Gastrocnemius medialis (tissue), 4 donors: Measurements from ENCODE around the gene BLCAP. TPM values are rescaled to one million over a fixed set of nuclear protein-coding genes. Genes with fewer than 3 reads are reported as not detected.
A peak's percentile ranks its signal among the peaks of the same experiment; 100 is the strongest.

ENCODE experiments used
- ATAC-seq, 2 donors: fragments of 150-250 bp; one replicate each; pipeline ENCODE4 v1.9.1; 2016
- DNase-seq, 2 donors: peaks; one replicate each; pipeline ENCODE4 v3.0.0-alpha.2; 2019
- H3K27ac ChIP-seq, 4 donors: fragments of 200-600 bp; sonication (generic); 1 replicate in 1 of 4; 2 replicates in 3 of 4; pipeline ENCODE4 v1.5.1; 2016 to 2018; ENCODE audit warnings: mild to moderate bottlenecking in 2 of 4, moderate library complexity in 1 of 4
- H3K27me3 ChIP-seq, 3 donors: fragments of 200-600 bp; sonication (generic) in 2 of 3; 1 replicate in 1 of 3; 2 replicates in 2 of 3; pipeline versions ENCODE4 v1.5.1 to v1.6.0; 2016 to 2019; ENCODE audit warnings: mild to moderate bottlenecking in 1 of 3, moderate library complexity in 1 of 3
- H3K36me3 ChIP-seq, 2 donors: fragments of 200-600 bp; sonication (generic) in 1 of 2; one replicate each; pipeline ENCODE4 v1.5.1; 2017 to 2018
- H3K4me1 ChIP-seq, 2 donors: fragments of 200-600 bp; sonication (generic) in 1 of 2; one replicate each; pipeline ENCODE4 v1.5.1; 2016 to 2017; ENCODE audit warnings: mild to moderate bottlenecking in 2 of 2
- H3K4me3 ChIP-seq, 4 donors: fragments of 200-600 bp; sonication (generic) in 3 of 4; 1 replicate in 1 of 4; 2 replicates in 3 of 4; pipeline ENCODE4 v1.5.1; 2016 to 2019; ENCODE audit warnings: mild to moderate bottlenecking in 2 of 4
- H3K9me3 ChIP-seq, 3 donors: fragments of 200-600 bp; sonication (generic) in 2 of 3; 1 replicate in 1 of 3; 2 replicates in 2 of 3; pipeline ENCODE4 v1.5.1; 2016 to 2019
- CTCF ChIP-seq, 5 experiments: fragments of 450-650 bp in 3 of 5; fragments of 200-600 bp in 2 of 5; sonication (generic) in 2 of 5; IDR thresholded peaks in 4 of 5; conservative IDR thresholded peaks in 1 of 5; 1 replicate in 4 of 5; 2 replicates in 1 of 5; pipeline ENCODE4 v1.5.1; 2016 to 2019; ENCODE audit warnings: antibody characterized with exemption in 5 of 5, mild to moderate bottlenecking in 3 of 5, moderate library complexity in 3 of 5
- POLR2A ChIP-seq, 2 donors: fragments of 450-650 bp; IDR thresholded peaks; one replicate each; pipeline ENCODE4 v1.6.1; 2017; ENCODE audit warnings: antibody characterized with exemption in 2 of 2, mild to moderate bottlenecking in 2 of 2, moderate library complexity in 2 of 2
- in situ Hi-C, 4 donors: fragments of 200-750 bp; cut with MboI; loops; one replicate each; pipeline versions ENCODE4 v1.15.0 to v1.8.0; 2017; ENCODE audit warnings: low sequenced_read_pairs in 4 of 4
- intact Hi-C: fragments of 100-400 bp; cut with DNase I; formaldehyde crosslinking; loops from one replicate; pipeline ENCODE4 v1.15.1; 2023; ENCODE audit warnings: low total_unique reads
- total RNA-seq, 4 donors: library from RNA; depleted of rRNA; stranded (reverse); fragments of >200 nt; gene quantifications; one replicate each; pipeline versions ENCODE4 v1.1.0 to v1.2.3, GENCODE V29; 2016

Gene BLCAP
- total RNA-seq, 4 donors from 2014 or later = 222 to 583 (median 280) TPM

GRCh38 chr20:37535443-37536132 is 7.9 kb upstream of the BLCAP start:
- no peaks in the 10 kb centered on the region for H3K9me3 ChIP-seq
- peaks cover 0 to 5% of the 10 kb centered on the region in 2 donors for H3K4me1 ChIP-seq
- in situ Hi-C loops (loop anchor here in 3 of 4 donors (5.0 to 25.0 kb wide), 5 partner anchors 141 to 341 kb away; no protein-coding TSS in a partner anchor), intact Hi-C loops (loop anchor here (2.0 to 10.0 kb wide), 2 partner anchors 129 to 591 kb away; no protein-coding TSS in a partner anchor)
- no peaks in the 10 kb centered on the region for H3K27me3 ChIP-seq
- ATAC-seq (no peak), DNase-seq (no peak)
- no peak overlapping the region for H3K4me3 ChIP-seq
- no peaks in the 10 kb centered on the region for H3K36me3 ChIP-seq
- no peak overlapping the region for H3K27ac ChIP-seq
- TF ChIP-seq CTCF (IDR thresholded peaks at IDR 0.05 in 4 of 5, conservative IDR thresholded peaks at IDR 0.05 in 1 of 5) (no peak), POLR2A (IDR thresholded peaks at IDR 0.05) (no peak)

GRCh38 chr20:37534401-37535157 is 6.9 kb upstream of the BLCAP start:
- peak; percentile 88 to 94 for ATAC-seq
- TF ChIP-seq CTCF (IDR thresholded peaks at IDR 0.05 in 4 of 5, conservative IDR thresholded peaks at IDR 0.05 in 1 of 5) = peak; percentile 83 to 89 (median 88)
- TF ChIP-seq POLR2A (IDR thresholded peaks at IDR 0.05) = no peak
- in situ Hi-C loops (loop anchor here (5.0 to 25.0 kb wide), 8 partner anchors 140 to 340 kb away; no protein-coding TSS in a partner anchor), intact Hi-C loops (loop anchor here (1.0 to 10.0 kb wide), 4 partner anchors 128 to 590 kb away; no protein-coding TSS in a partner anchor)
- Histone ChIP-seq H3K36me3 (no peaks in the 10 kb centered on the region), H3K4me1 (peaks cover 0 to 5% of the 10 kb centered on the region in 2 donors), H3K9me3 (no peaks in the 10 kb centered on the region), H3K27ac (peak overlapping the region in 1 of 4 donors; percentile 50), H3K27me3 (no peaks in the 10 kb centered on the region), H3K4me3 (no peak overlapping the region)
- DNase-seq = no peak

GRCh38 chr20:37533154-37533715 is 5.6 kb upstream of the BLCAP start:
- no peak overlapping the region for H3K27ac ChIP-seq
- H3K4me1 ChIP-seq = peaks cover 7 to 9% of the 10 kb centered on the region in 2 donors
- DNase-seq (no peak), ATAC-seq (no peak)
- in situ Hi-C loops = loop anchor here (5.0 to 25.0 kb wide), 8 partner anchors 138 to 338 kb away; no protein-coding TSS in a partner anchor
- TF ChIP-seq POLR2A (IDR thresholded peaks at IDR 0.05) (no peak), CTCF (IDR thresholded peaks at IDR 0.05 in 4 of 5, conservative IDR thresholded peaks at IDR 0.05 in 1 of 5) (no peak)
- no peaks in the 10 kb centered on the region for H3K36me3 ChIP-seq
- H3K9me3 ChIP-seq = no peaks in the 10 kb centered on the region
- intact Hi-C loops = loop anchor here (10.0 kb wide), 1 partner anchor 588 kb away; no protein-coding TSS in a partner anchor
- no peak overlapping the region for H3K4me3 ChIP-seq
- no peaks in the 10 kb centered on the region for H3K27me3 ChIP-seq

- H3K9me3 ChIP-seq = no peaks in the 10 kb centered on the region
- peaks cover 8 to 9% of the 10 kb centered on the region in 2 donors for H3K4me1 ChIP-seq
- H3K36me3 ChIP-seq = no peaks in the 10 kb centered on the region
- no peak overlapping the region for H3K27ac ChIP-seq
- no peak for ATAC-seq
- intact Hi-C loops (loop anchor here (10.0 kb wide), 1 partner anchor 587 kb away; no protein-coding TSS in a partner anchor), in situ Hi-C loops (loop anchor here (5.0 to 25.0 kb wide), 8 partner anchors 137 to 337 kb away; no protein-coding TSS in a partner anchor)
- H3K27me3 ChIP-seq = no peaks in the 10 kb centered on the region
- H3K4me3 ChIP-seq = no peak overlapping the region
- DNase-seq = no peak
- TF ChIP-seq CTCF (IDR thresholded peaks at IDR 0.05 in 4 of 5, conservative IDR thresholded peaks at IDR 0.05 in 1 of 5) = no peak
These were observed 4.2 kb upstream of the BLCAP start for GRCh38 chr20:37531856-37532255.
